Uterus (tissue), 4 donors: ENCODE measurements around the gene KLF15. TPM values are rescaled to one million over a fixed set of nuclear protein-coding genes. Genes with fewer than 3 reads are reported as not detected.

Source experiments
- DNase-seq, 2 donors: peaks; one replicate each; pipeline ENCODE4 v3.0.0-alpha.2; 2019 to 2020
- H3K27ac ChIP-seq, 2 donors: fragments of 200-600 bp; sonication (generic); 1 replicate in 1 of 2; 2 replicates in 1 of 2; pipeline ENCODE4 v1.5.1; 2016 to 2018
- H3K27me3 ChIP-seq, 2 donors: fragments of 200-600 bp; sonication (generic); one replicate each; pipeline ENCODE4 v1.5.1; 2018 to 2019; ENCODE audit warnings: control low read depth in 1 of 2
- H3K36me3 ChIP-seq, 2 donors: fragments of 200-600 bp; sonication (generic); one replicate each; pipeline ENCODE4 v1.5.1; 2019; ENCODE audit warnings: control low read depth in 1 of 2
- H3K4me1 ChIP-seq, 2 donors: fragments of 200-600 bp; sonication (generic); one replicate each; pipeline ENCODE4 v1.5.1; 2018 to 2019; ENCODE audit warnings: control low read depth in 1 of 2
- H3K4me3 ChIP-seq, 2 donors: fragments of 200-600 bp; sonication (generic); 1 replicate in 1 of 2; 2 replicates in 1 of 2; pipeline ENCODE4 v1.5.1; 2018 to 2019; ENCODE audit warnings: mild to moderate bottlenecking in 1 of 2
- H3K9me3 ChIP-seq, 2 donors: fragments of 200-600 bp; sonication (generic); one replicate each; pipeline ENCODE4 v1.5.1; 2019; ENCODE audit warnings: control low read depth in 1 of 2
- CTCF ChIP-seq, 4 experiments: fragments of 200-600 bp in 2 of 4; fragments of 450-650 bp in 2 of 4; sonication (generic) in 2 of 4; IDR thresholded peaks; one replicate each; pipeline ENCODE4 v1.5.1; 2016 to 2019; ENCODE audit warnings: antibody characterized with exemption in 4 of 4, mild to moderate bottlenecking in 2 of 4, moderate library complexity in 1 of 4
- POLR2A ChIP-seq, 2 donors: fragments of 450-650 bp; IDR thresholded peaks; one replicate each; pipeline ENCODE4 v1.6.1; 2016; ENCODE audit warnings: antibody characterized with exemption in 2 of 2, mild to moderate bottlenecking in 1 of 2, moderate library complexity in 1 of 2
- intact Hi-C: fragments of 100-400 bp; cut with DNase I; formaldehyde crosslinking; loops from one replicate; pipeline ENCODE4 v1.15.1; 2023; ENCODE audit warnings: low total_unique reads
- total RNA-seq, 4 donors: library from RNA; depleted of rRNA in 3 of 4; stranded (reverse); fragments of >200 nt in 3 of 4; gene quantifications; one replicate each; pipeline versions ENCODE4 v1.1.0 to v1.2.4, GENCODE V29; 2014 to 2023
- donor health status: DM: yes; HTN: yes; CAD: no.

KLF15 gene
- total RNA-seq, 4 donors from 2014 or later = 1.9 to 23.4 (median 18.2) TPM

DNA sequence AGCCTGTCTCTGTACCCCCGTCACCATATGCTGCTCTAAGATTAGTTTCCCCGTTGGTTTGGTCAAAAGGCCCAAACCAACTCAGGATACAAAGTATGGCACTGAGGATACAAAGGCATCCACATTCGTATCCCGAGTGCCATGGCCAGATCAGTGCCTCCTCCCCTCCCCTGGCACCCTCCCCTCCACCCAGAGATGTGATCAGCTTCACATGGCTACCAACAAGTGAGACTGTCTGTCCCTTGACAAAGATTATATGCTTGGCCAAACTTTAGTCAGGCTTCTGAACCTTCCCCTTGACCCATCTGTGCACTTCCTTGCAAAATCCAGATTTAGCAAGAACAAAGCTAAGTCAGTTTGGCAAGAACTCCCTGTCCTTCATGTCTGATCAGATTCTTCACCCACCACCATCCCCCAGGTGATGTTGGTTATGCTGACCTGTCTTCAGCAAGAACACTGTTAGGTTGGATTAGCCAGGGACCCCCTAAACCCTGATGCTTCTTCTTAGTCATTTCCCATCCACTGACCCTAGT lies 61.7 kb downstream of the KLF15 start:
- H3K4me1 ChIP-seq = no peaks in the 10 kb centered on the region
- no peaks in the 10 kb centered on the region for H3K36me3 ChIP-seq
- intact Hi-C loops = no loop called here
- H3K9me3 ChIP-seq = no peaks in the 10 kb centered on the region
- H3K27ac ChIP-seq = no peak overlapping the region
- no peak for TF ChIP-seq POLR2A (IDR thresholded peaks at IDR 0.05)
- TF ChIP-seq CTCF (IDR thresholded peaks at IDR 0.05) = no peak
- H3K4me3 ChIP-seq = no peak overlapping the region
- no peak for DNase-seq
- H3K27me3 ChIP-seq = no peaks in the 10 kb centered on the region

- no peak for TF ChIP-seq POLR2A (IDR thresholded peaks at IDR 0.05)
- TF ChIP-seq CTCF (IDR thresholded peaks at IDR 0.05) = no peak
- Histone ChIP-seq H3K9me3 (no peaks in the 10 kb centered on the region), H3K4me1 (no peaks in the 10 kb centered on the region), H3K27me3 (no peaks in the 10 kb centered on the region), H3K27ac (no peak overlapping the region), H3K4me3 (no peak overlapping the region), H3K36me3 (no peaks in the 10 kb centered on the region)
- DNase-seq = no peak
- intact Hi-C loops = no loop called here
Observed at GRCh38 chr3:126294211-126294808, 62.9 kb downstream of the KLF15 start.

- no peak for DNase-seq
- no peaks in the 10 kb centered on the region for H3K27me3 ChIP-seq
- no peaks in the 10 kb centered on the region for H3K36me3 ChIP-seq
- H3K4me3 ChIP-seq = no peak overlapping the region
- no peaks in the 10 kb centered on the region for H3K9me3 ChIP-seq
- no peak overlapping the region for H3K27ac ChIP-seq
- TF ChIP-seq POLR2A (IDR thresholded peaks at IDR 0.05) = no peak
- TF ChIP-seq CTCF (IDR thresholded peaks at IDR 0.05) = no peak
- intact Hi-C loops = no loop called here
- H3K4me1 ChIP-seq = no peaks in the 10 kb centered on the region
Observed at GRCh38 chr3:126293370-126294082, 63.7 kb downstream of the KLF15 start.

Other genes starting within 250 kb of the KLF15 start
- 10 to 100 TPM in 2 of 4 donors, 1 to 10 TPM in 2; 2.1 to 27.3 (median 8.4) TPM for gene ALDH1L1, start 176.8 kb downstream of the KLF15 start, total RNA-seq
- gene CFAP100, start 37.5 kb upstream of the KLF15 start, total RNA-seq = 1 to 10 TPM in 1 of 4 donors, under 1 TPM in 1, not detected in 2; 0.98 to 2.8 TPM
- gene ZXDC, start 118.5 kb upstream of the KLF15 start, total RNA-seq = 10 to 100 TPM; 18.5 to 57.9 (median 33.5) TPM
- under 1 TPM in 1 of 4 donors, not detected in 3; 0.07 TPM for gene UROC1, start 160.4 kb upstream of the KLF15 start, total RNA-seq
- gene CHST13, start 166.7 kb upstream of the KLF15 start, total RNA-seq = under 1 TPM in 2 of 4 donors, not detected in 2; 0.24 to 0.62 TPM
- gene C3orf22, start 201.5 kb upstream of the KLF15 start, total RNA-seq = not detected